MM.1S (cell line): ENCODE measurements around the gene ARHGEF26.

Experiments
- DNase-seq: peaks from one replicate; pipeline ENCODE4 v3.0.0-alpha.2; 2015
- H2AFZ ChIP-seq: fragments of 300-600 bp; sonication (generic); 2 replicates; pipeline ENCODE4 v1.6.0; 2016; ENCODE audit warnings: antibody characterized with exemption, low read length
- H3F3A ChIP-seq: fragments of 300-600 bp; sonication (generic); 2 replicates; pipeline ENCODE4 v1.6.1; 2016; ENCODE audit warnings: mild to moderate bottlenecking, antibody characterized with exemption, low read length, moderate library complexity, mixed read lengths; ENCODE audit not compliant: insufficient read depth
- H3K27ac ChIP-seq: fragments of 300-600 bp; sonication (generic); 2 replicates; pipeline ENCODE4 v1.5.1; 2016; ENCODE audit warnings: mild to moderate bottlenecking, low read length
- H3K27me3 ChIP-seq: fragments of 300-600 bp; sonication (generic); replicated peaks from 2 replicates; pipeline ENCODE4 v1.6.0; 2016; ENCODE audit warnings: low read length; ENCODE audit not compliant: insufficient read depth
- H3K36me3 ChIP-seq: fragments of 300-600 bp; sonication (generic); replicated peaks from 2 replicates; pipeline ENCODE4 v1.6.1; 2016; ENCODE audit warnings: mild to moderate bottlenecking, low read length, mixed read lengths; ENCODE audit not compliant: insufficient read depth
- H3K4me1 ChIP-seq: fragments of 300-600 bp; sonication (generic); 2 replicates; pipeline ENCODE4 v1.6.1; 2016; ENCODE audit warnings: low read length, mixed read lengths
- H3K4me2 ChIP-seq: fragments of 300-600 bp; sonication (generic); 2 replicates; pipeline ENCODE4 v1.6.0; 2016; ENCODE audit warnings: low read depth, low read length
- H3K4me3 ChIP-seq: fragments of 300-600 bp; sonication (generic); 2 replicates; pipeline ENCODE4 v1.5.1; 2016; ENCODE audit warnings: low read length, mixed read lengths
- H3K79me2 ChIP-seq: fragments of 300-600 bp; sonication (generic); 2 replicates; pipeline ENCODE4 v1.6.1; 2016; ENCODE audit warnings: mixed run types, low read length, mixed read lengths
- H3K9ac ChIP-seq: fragments of 300-600 bp; sonication (generic); 2 replicates; pipeline ENCODE4 v1.6.1; 2016; ENCODE audit warnings: low read length, mixed read lengths
- H3K9me2 ChIP-seq: fragments of 300-600 bp; sonication (generic); replicated peaks from 2 replicates; pipeline ENCODE4 v1.6.1; 2016; ENCODE audit warnings: mild to moderate bottlenecking, low read length, mixed read lengths; ENCODE audit not compliant: insufficient read depth
- H3K9me3 ChIP-seq: fragments of 300-600 bp; sonication (generic); replicated peaks from 2 replicates; pipeline ENCODE4 v1.6.1; 2016; ENCODE audit warnings: mild to moderate bottlenecking, low read length, mixed read lengths; ENCODE audit not compliant: insufficient read depth
- H4K20me1 ChIP-seq: fragments of 300-600 bp; sonication (generic); 2 replicates; pipeline ENCODE4 v1.6.1; 2016; ENCODE audit warnings: mild to moderate bottlenecking, low read length, moderate library complexity, mixed read lengths; ENCODE audit not compliant: insufficient read depth
- CTCF ChIP-seq: fragments of 300-600 bp; sonication (generic); IDR thresholded peaks from 2 replicates; pipeline ENCODE4 v1.5.1; 2016; ENCODE audit warnings: antibody characterized with exemption, low read length, mixed read lengths
- EZH2 ChIP-seq: fragments of 300-600 bp; sonication (generic); optimal IDR thresholded peaks from 2 replicates; pipeline ENCODE3; 2017; ENCODE audit warnings: low read depth, mild to moderate bottlenecking, antibody characterized with exemption, low read length, mixed read lengths
- EZH2phosphoT487 ChIP-seq: fragments of 300-600 bp; sonication (generic); IDR thresholded peaks from 2 replicates; pipeline ENCODE4 v1.6.1; 2018; ENCODE audit warnings: antibody characterized with exemption, low read length

Gene ARHGEF26

GRCh38 chr3:154214306-154214705, 93.1 kb downstream of the ARHGEF26 start:
- TF ChIP-seq EZH2 (no peak), EZH2phosphoT487 (no peak), CTCF (no peak)
- Histone ChIP-seq H3K27ac (no peak overlapping the region), H3K9ac (no peak overlapping the region), H3K36me3 (no peaks in the 10 kb centered on the region), H3K9me2 (no peaks in the 10 kb centered on the region), H4K20me1 (no peaks in the 10 kb centered on the region), H3K79me2 (no peaks in the 10 kb centered on the region), H3F3A (no peaks in the 10 kb centered on the region), H3K4me1 (no peaks in the 10 kb centered on the region), H3K27me3 (no peaks in the 10 kb centered on the region), H3K4me3 (no peak overlapping the region), H3K4me2 (no peak overlapping the region), H2AFZ (no peak overlapping the region), H3K9me3 (no peaks in the 10 kb centered on the region)
- DNase-seq = no peak

- Histone ChIP-seq H3K9me2 (no peaks in the 10 kb centered on the region), H3K4me1 (no peaks in the 10 kb centered on the region), H3F3A (no peaks in the 10 kb centered on the region), H3K27ac (no peak overlapping the region), H3K4me2 (no peak overlapping the region), H3K9ac (no peak overlapping the region), H3K9me3 (no peaks in the 10 kb centered on the region), H2AFZ (no peak overlapping the region), H3K4me3 (no peak overlapping the region), H3K27me3 (no peaks in the 10 kb centered on the region), H4K20me1 (no peaks in the 10 kb centered on the region), H3K36me3 (no peaks in the 10 kb centered on the region), H3K79me2 (no peaks in the 10 kb centered on the region)
- TF ChIP-seq CTCF (no peak), EZH2phosphoT487 (no peak), EZH2 (no peak)
- no peak for DNase-seq
Measured at GRCh38 chr3:154217671-154218070, 96.5 kb downstream of the ARHGEF26 start.

DNA sequence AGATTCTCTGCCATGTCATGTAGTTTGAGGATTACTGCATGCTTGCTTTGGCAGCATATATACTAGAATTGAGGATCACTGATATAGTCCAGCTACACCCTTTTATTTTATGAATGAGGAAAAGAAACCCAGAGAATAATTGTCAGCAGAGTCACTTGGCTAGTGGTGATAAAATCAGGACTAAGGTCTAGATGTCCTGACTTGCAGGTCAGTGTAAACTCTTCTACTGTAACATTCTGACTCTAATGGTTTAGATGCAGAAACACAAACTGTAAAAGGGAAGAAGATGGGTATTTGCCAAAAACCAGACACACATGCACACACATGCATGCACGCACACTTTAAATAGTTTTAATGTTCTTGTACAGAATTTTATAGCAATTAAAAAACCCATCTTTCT, 97.5 kb downstream of the ARHGEF26 start:
- H3K79me2 ChIP-seq = no peaks in the 10 kb centered on the region
- H4K20me1 ChIP-seq = no peaks in the 10 kb centered on the region
- no peak overlapping the region for H2AFZ ChIP-seq
- no peaks in the 10 kb centered on the region for H3K36me3 ChIP-seq
- H3K27ac ChIP-seq = no peak overlapping the region
- no peak for TF ChIP-seq EZH2phosphoT487
- TF ChIP-seq CTCF = no peak
- no peak for TF ChIP-seq EZH2
- no peaks in the 10 kb centered on the region for H3F3A ChIP-seq
- H3K4me3 ChIP-seq = no peak overlapping the region
- H3K9ac ChIP-seq = no peak overlapping the region
- no peak overlapping the region for H3K4me2 ChIP-seq
- no peaks in the 10 kb centered on the region for H3K9me2 ChIP-seq
- H3K4me1 ChIP-seq = no peaks in the 10 kb centered on the region
- DNase-seq = no peak
- no peaks in the 10 kb centered on the region for H3K9me3 ChIP-seq
- no peaks in the 10 kb centered on the region for H3K27me3 ChIP-seq
